ENCODE measurements around the gene SPATA31E1. TPM values are rescaled to one million over a fixed set of nuclear protein-coding genes. Genes with fewer than 3 reads are reported as not detected.

SPATA31E1 gene
- not detected in 2 replicates for total RNA-seq

DNA sequence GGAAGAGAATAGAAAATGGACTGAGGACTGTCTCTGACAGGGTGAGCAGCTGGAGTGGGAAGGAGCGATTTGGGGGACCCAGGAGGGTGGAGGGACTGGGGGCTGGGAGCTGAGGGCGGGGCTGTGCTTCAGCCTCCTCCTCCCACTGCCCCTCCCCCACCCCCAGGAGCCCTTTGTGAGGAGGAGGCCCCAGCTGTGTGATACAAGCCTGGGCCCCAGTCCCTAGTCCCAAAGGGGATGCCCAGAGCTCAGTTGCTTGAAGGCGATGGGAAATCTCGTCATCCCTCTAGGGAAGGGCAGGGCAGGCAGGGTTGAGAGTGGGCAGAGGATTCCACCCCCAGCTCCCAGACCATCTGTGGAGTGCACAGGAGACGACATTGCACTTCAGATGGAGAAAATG, at the start of gene SPATA31E1:
Gene SPATA31E1, plus strand, starts transcription at position 251 of the 400 bp plus-strand sequence. Its CDS starts 15 bp downstream, at position 266.

GRCh38 chr9:87917662-87918061, 35.0 kb downstream of the SPATA31E1 start, which contains the start of gene SPATA31C1:
TSS of gene SPATA31C1 (plus strand) at chr9:87917962.

Other genes starting within 250 kb of the SPATA31E1 start
- 1,109 and 1,131 TPM in 2 replicates for gene CTSL, start 156.8 kb upstream of the SPATA31E1 start, total RNA-seq
- gene SPATA31C1, start 35.1 kb downstream of the SPATA31E1 start, total RNA-seq: not detected in 2 replicates
- gene CDK20, start 91.7 kb downstream of the SPATA31E1 start, total RNA-seq: 6.5 and 7.8 TPM in 2 replicates

Data from smooth muscle cell of trachea (primary cell).